ENCODE measurements around the gene NCR3LG1.

Gene NCR3LG1

DNA sequence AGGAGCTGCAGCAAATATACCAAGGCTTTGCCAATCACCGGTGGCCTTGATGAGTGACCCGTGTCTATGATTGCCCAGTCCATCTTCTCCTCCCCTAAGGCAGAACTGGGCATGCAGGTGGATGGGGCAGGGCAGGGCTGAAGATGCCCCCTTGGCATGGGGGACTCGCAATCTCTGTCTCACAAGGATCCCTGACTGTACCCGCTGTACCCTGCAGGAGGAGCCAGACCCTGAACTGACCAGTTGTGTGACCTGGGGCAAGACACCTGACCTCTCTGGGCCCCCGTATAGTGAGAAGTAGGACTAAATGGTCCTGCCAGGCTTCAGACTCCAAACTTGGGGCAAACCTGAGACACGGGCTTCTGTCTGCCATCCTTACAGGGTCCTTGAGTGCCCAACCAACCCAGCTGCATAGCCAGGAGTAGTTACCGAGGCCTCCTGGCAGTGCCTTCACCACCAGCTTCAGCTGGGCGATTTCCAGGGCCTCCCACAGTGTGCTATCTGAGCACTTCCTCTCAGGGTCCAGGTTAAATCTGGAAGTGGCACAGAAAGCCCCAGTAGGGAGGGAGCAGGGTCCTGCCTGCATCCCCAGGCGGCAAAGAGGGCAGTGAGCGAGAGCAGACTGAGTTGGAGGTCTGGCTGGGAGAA, 43.3 kb downstream of the NCR3LG1 start:
- no peak for FAIRE-seq

DNA sequence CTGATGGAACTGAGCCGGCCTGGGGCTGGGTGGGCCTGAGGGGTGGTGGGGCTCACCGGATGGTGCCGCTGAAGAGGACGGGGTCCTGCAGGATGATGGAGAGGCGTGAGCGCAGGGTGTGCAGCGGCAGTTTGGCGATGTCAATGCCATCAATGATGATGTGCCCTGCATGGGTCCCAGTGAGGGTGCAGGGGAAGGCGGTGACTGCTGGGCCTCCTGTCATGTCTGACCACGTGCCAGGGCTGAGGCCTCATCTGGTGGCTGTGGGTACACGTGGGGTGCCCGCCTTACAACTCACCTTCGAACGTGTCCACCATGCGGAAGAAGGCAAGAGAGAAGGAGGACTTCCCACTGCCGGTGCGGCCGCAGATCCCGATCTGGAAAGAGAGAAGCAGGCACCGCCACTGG, 44.0 kb downstream of the NCR3LG1 start:
- FAIRE-seq, result no peak

DNA sequence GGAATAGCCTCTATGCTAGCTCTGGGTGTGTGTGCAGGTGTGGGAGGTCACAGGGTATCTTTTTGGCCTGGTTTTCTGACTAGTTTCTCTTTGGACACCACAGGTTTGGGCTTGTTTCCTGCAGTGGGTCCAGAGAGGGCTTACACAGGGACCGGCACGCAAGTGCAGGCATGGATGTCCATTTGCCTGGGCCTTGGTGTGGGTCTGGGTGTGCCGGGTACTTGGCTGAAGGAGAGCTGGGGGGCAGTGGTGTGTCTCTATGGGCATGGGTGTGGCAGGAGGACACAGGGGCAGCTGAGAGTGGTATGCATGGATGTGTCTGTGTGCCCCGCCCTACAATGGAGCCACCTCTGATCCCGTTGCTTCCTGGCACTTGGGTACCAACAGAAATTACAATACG, 44.4 kb downstream of the NCR3LG1 start:
- FAIRE-seq, result no peak

DNA sequence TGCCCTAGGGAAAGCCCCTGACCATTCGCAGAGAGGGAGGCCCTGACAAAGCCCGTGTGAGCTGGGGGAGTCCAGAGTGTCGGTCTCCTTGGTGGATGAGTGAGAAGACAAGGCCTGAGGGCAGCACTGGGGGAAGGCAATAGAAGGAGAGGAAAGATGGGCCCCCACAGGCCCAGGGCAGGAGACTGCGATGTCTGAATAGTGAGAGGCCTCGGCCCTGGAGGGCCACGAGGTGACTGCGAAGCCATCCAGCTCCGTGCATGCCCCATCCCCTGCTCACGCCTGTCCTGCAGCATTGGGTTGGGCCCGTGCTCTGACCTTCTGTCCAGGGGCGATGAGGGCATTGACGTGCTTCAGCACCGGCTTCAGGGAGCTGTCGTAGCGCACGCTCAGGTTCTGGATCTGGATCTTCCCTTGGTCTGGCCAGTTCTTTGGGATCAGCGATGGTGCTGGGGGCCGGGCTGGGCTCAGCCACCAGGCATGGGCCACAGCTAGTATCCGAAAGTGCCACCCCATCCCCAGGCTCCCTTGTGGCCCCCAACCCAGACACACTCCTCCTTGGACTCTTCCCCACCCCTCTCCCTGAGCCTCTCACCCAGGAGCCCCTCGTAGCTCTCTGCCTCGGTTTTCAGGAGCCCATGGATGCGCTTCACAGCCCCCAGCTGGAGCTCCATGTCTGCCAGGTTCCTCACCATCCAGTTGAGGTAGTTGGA, 45.2 kb downstream of the NCR3LG1 start:
- FAIRE-seq, result no peak

DNA sequence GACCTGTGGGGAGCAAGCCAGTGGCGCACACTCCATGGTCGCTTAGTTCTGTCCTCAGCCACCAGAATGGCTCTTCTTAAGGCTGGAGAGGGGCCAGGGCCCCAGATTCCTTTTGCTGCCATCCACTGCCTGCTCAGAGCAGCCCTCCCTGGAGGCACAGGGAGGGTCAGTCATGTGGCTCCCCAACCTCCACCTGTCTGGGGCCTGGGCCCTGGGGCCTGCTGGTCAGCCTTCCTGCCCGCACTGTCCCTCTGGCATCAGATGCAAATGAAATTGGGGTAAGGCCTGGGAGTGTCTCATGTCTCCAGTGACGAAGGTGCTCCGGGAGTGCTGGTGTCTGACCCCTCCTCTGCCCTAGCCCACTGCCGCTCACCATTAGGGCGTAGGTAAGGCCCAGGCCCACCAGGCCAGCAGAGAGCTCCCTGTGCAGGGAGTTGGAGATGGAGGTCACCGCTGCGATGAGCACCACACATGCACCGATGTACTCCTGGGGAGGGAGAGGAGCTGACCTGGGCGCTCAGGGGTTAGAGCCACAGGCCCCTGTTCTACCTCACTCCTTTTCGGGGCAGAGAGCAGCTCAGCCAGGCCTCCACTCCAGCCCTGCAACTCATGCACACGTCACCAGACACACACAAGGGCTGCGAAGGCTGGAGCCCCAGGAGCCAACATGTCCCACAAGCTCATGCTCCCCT, 45.9 kb downstream of the NCR3LG1 start:
- no peak for FAIRE-seq

DNA sequence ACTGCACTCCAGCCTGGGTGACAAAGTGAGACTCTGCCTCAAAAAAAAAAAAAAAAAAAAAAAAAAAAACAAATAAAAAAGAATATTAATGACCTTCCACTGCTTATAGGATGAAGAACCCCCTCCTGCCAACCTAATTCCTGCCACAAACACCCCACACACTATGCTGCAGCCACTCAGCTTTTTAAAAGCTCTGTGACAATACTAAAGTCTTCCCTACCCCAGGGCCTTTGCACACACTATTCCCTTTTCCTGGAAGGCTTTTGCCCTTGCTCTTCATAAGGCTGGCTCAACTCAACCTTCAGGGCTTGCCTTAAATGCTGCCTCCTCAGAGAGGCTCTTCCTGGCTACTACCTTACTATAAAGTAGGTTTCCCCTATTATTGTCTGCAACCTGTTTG, 47.6 kb downstream of the NCR3LG1 start:
- FAIRE-seq, result no peak

DNA sequence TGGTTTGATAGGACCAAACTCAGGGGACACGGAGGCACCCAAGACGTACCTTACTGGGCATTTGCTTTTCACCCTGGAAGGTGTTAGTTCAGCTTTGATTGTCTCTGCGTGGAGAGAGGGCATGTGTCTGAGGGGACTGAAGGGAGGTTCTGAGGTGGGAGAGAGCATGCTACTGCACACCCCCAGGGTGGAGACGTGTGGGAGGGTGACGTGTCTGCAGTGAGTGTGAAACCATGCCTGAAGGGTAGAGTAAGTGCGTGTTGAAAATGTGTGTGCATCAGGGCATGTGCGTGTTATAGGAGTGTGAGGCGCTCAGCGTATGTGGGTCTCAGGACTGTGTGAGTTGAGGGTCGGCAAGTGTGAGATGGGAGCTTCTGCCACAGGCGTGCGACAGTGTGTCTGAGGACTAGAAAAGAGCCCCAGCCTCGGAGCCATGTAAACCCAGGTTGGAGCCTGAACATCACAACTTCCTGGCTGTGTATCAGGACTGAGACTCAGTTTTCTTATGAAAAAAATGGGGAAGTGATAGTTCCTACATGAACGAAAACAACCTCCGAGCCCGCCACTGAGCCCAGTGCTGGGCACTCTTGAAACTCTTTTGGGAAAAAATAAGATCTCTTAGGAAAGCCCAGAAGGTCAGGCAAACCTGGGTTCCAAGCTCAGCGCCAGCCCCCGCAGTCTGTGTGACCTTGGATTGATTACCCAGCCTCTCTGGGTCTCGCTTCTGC, 48.6 kb downstream of the NCR3LG1 start:
- FAIRE-seq, result no peak

DNA sequence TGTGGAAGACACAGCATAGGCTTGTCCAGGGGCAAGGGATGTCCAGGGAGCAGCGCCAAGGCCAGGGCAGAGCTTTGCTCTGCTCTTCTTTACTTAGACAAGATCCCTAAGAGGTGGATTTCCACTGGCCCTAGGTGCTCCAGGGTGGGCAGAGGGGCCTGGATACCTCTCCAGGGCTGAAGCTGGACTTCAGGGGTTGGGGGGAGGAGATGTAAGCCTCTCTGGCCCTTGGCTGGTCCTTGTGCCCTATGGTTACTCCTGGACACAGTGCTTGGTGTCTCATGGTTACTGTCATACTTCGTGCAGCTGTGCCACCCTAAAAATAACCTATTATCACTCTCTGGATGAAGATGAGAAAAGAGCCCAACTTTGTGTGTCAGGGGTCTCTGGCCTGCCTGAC, 49.7 kb downstream of the NCR3LG1 start:
- FAIRE-seq, result no peak

DNA sequence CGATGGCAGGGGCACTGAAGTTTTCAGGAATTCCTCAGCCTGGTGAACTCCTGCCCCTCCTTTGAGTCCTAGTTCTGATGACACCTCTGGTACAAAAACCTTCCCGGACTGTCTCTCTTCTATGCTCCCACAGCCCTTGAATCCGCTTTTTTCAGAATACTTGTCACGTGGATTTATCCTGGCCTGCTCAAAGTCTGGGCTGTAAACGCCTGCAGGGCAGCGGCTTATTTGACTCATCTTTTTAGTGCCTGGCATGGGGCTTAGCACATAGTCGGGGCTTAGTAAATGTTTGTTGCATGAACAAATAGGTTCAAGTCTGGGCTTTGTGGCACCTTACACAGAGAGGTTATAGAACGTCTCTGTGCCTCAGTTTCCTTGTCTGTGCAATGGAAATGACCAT, 50.2 kb downstream of the NCR3LG1 start:
- no peak for FAIRE-seq

DNA sequence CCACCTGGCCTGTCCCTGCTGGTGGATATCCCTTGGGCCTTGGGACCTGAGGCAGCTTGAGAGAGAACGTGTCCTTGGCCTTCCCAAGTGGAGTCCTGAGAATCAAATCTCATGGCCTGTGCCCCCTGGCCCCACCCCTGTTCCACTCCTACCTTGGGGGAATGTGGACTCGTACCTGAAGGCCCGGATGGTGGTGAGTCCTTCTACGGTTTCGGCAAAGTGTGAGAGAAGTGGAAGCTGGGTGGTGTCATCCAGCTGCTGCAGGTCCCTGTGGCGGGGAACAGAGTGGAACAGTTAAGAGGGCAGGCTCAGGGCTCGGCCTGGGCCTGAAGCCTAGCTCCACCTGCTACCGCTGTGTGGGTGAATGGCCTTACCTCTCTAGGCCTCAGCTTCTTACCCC, 50.9 kb downstream of the NCR3LG1 start:
- FAIRE-seq, result no peak

DNA sequence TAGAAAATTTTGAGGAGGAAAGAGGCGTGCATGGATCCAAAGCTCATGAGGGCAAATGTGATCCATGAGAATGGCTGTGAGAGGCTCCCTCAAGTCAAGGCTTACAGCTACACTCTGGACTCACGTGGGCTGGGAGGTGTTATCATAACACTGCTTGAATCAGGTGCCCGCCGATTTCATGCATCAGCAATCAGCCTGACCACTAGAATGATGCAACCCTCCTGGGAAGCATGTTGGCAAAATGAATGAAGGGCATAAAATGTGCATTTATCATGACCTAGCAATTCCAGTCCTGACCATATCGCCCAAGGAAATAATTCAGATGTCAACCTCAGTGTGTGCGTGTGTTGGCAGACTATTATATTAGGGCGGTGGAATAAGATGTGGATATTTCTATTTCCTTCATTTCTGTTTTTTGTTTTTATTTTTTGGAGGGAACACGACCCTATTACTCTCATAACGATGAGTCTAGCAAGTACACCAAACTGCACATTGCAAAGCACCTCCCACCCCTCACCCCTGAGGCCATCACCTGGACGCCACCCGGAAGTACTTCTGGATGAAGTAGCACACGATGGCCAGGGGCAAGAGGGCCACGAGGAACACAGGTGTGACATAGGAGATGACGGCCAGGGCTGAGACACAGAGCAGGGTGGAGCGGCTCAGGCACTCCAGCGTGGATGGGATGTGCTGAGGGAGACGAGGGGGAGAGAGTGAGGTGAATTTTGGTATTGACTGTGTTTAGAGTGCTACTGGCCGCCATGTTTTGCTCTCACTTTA, 52.6 kb downstream of the NCR3LG1 start:
- FAIRE-seq, result no peak

DNA sequence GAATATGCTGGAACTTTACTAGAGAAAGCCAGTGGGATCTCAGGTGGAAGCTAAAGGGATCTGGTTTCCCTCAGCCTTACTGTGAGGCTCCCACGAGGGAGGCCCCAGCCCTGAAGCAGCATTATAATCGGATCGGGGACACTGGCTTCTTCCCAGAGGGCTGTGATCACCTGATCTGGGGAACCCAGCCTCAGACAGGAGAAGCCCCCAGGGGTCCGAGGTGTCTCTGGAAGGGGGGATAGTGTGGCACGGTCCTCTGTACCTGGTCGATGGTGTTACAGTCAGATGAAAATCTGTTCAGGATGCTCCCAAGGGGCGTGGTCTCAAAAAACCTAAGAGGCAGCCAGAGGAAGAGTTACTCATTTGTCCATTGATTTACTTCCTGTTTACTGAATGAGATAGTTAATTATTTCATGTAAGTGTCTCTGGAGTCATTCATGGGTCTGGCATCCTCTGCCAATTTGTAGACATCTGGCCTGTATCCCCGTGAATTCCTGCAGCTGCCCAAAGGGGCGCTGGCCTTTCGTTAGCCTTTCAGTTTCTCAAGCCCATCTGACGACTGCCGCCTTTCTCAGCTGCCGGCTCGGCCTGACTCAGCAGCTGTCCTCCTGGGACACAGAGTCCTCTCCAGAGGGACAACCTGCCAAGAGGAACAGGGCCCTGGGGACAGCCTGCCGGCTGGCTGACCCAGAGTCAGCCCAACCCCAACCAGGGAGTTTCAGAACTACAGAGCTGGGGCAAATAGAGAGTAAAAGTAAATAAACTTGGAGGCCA, 53.8 kb downstream of the NCR3LG1 start:
- no peak for FAIRE-seq

DNA sequence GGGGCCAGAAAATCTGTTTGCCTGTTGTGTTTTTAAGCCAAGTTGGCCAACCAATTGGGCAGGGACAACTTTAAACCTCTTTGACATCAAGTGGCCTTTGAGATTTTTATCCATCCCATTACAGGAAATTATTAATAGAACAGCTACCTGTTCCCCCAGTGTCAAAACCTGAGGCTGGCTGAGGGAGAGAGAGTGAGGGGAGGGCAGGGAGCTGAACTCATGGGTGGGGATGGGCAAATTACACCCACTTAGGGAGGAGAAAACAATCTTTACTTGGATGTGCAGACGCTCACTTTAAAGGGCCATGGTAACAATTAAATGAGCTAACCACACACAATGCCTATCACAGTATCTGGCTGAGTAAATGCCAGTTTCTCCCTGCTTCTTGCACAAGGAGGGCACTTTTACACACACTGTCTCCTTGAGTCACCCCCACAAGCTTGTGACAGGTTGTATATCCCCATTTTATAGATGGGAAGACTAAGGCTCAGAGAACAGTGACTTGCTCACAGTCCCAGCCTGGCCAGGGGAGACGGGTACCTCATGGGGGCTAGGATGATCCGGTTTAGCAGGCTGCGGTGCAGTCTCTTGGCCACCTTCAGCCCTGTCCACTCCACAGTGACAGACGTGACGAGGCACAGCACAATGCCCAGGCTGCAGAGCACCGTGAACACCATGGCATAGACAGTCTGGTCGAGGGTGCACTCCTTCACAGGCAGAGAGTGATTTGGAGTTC, 54.6 kb downstream of the NCR3LG1 start:
- FAIRE-seq, result no peak

DNA sequence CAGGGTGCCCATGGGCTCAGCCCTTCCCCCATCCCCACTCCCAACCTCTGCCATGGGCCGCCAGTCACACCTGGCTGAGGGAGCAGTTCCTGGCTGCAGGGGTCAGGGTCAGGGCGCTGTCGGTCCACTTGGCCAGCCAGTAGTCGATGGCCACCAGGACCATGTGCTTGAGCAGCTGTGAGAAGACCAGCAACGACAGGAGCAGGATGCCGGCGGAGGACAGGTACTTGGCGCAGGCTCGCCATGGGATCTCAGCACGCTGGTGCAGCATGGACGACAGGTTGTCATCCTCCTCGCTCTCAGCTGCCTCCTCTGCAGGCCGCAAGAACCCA, 55.2 kb downstream of the NCR3LG1 start:
- no peak for FAIRE-seq

DNA sequence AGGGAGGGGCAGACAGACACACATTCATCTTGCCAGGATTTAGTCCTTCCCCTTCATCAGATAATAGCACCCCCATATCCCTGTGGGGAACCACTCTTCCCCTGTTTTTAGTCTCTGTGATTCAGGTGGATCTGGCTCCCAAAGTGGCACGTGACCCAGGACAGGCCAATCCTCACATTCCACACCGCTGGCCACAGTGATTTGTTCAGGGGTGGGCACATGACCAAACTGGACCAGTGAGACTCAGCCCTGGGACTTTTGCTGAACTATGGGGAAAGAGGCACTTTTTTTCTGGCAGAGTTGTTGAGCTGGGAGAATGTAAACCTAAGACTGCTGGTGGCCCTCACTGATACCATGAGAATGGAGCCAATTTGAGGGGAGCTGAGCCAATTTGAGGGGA, 56.0 kb downstream of the NCR3LG1 start:
- no peak for FAIRE-seq

DNA sequence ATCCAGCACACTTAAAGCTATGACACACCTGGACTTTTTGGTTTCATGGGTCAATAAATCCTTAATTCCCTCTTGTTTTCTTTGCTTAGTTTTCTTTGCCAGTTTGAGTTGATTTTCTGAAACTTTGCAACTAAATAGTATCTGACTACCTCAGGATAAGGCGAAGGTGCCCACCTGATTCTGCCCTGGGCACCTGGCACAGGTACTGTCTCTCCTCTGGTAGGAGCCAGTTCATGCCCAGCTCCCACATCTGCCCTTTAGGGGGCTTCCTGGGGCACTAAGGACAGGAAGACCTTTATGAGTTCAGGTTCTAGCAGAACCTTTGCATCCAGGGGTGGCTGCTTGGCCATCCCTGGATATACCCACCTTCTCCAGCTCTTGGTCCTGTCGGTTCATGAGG, 56.4 kb downstream of the NCR3LG1 start:
- FAIRE-seq, result no peak

DNA sequence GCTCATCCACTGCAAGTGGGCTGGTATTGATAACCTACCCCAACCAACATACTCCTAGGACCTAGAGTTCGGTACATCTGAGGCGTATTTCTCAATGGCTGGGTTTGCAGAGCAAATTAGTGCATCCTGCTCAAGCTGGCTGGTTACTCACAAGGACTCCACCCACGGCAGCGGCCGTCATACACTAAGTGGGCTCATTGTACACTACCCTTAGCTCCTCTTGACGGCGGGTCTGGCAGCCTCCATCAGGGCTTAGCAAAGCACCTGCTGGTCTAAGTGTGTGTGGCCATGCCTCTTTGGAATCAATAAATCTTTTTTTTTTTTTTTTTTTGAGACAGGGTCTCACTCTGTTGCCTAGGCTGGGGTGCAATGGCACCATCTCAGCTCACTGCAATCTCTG, 57.0 kb downstream of the NCR3LG1 start:
- FAIRE-seq, result no peak

DNA sequence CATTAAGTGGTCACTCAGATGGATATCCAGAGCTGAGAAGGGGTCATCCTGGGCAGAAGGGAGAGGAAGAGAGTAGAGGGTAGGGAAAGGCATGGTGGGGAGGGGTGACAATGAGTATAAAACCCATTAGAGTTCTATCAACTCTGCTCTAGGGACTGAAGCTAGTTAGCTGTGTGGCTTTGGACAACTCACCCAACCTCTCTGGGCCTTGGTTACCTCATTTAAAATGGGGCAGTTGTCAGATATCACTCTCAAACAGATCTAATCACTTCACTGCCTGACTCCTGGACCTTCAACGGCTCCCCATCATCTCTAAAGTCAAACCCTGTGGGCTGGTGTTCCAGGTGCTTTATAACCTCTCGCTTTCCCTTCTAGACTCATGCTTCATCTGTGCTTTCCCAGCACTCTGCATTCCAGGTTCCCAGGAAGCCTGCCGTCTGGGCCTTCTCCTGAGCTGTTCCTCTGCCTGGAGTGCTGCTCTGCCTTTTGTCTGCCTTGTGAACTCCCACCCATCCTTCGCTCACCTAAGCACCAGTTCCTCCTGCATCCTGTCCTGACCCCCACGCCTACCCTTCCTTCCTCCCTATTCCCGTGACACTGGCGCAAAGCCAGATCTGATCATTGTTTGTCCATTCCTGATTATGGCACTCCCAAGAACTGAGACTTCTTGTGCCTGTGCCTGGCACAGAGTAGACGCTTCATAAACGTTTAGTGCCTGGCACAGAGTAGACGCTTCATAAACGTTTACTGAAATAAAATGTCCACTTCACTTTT, 59.2 kb downstream of the NCR3LG1 start:
- no peak for FAIRE-seq

DNA sequence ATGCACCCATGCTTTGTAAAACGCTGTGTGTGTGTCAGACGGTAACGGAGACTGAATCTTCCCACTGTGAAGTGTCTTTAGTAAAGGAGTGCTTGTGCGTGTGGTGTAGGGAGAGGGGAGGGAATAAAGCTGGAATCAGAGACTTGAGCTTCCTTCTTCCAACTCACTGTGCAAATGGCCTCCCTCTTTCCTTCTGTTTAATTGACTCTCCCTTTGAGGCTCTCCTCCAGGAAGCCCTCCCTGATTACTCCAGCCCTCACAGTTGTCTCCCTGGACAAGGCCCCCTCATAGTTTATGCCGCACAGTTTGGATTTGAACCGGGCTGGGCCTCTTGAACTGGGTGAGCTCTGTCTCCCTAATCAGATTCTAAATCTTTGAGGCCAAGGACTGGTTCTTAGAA, 59.8 kb downstream of the NCR3LG1 start:
- FAIRE-seq, result no peak

DNA sequence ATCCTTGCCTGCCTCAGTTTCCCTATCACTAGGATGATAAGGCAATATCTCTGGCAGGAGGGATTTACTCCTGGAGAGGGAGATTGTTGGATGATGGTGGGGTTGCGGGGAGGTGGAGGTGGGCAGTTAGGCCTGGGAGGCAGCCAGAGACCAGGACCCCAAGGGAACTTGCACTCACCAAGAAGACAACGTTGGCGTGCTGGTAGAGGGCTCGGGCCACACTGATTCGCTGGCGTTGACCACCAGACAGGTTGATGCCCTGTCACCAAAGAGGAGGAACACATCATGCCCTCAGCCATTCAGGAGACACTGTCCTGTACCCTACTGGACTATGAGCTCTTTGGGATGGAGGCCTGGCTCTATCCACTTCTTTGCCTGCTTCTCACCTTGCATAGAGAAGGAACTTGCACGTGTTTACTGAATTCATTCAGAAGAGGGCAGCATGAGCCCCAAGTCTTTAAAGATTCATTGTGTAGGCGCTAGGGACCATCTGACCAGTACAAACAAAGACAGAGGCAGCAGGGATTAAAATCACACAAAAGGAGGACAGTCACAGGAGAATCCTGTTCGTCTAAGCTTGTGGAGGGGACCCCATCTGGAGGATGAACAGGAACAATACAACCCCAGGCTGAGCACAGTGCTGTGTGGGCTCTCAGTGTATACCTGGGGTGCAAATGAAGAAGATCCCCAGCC, 61.0 kb downstream of the NCR3LG1 start:
- FAIRE-seq, result no peak
